Smooth muscle cell (in vitro differentiated cells): ENCODE data around the gene TMEM229A. TPM values are rescaled to one million over a fixed set of nuclear protein-coding genes. Genes with fewer than 3 reads are reported as not detected.

Experiments
- DNase-seq: peaks from one replicate; lab custom pipeline; 2025; ENCODE audit not compliant: unreplicated experiment; lab: John Stamatoyannopoulos, UW
- H2AFZ ChIP-seq: fragments of 200-600 bp; sonication (generic); 2 replicates; pipeline ENCODE4 v1.6.0; 2016; ENCODE audit warnings: antibody characterized with exemption, low read depth, mild to moderate bottlenecking
- H3F3A ChIP-seq: fragments of 200-600 bp; sonication (generic); 2 replicates; pipeline ENCODE4 v1.6.0; 2017; ENCODE audit warnings: antibody characterized with exemption, low read depth
- H3K27ac ChIP-seq: fragments of 200-600 bp; sonication (generic); 2 replicates; pipeline ENCODE4 v1.5.1; 2016; ENCODE audit warnings: low read depth, mild to moderate bottlenecking
- H3K27me3 ChIP-seq: fragments of 200-600 bp; sonication (generic); 2 replicates; pipeline ENCODE4 v1.6.1; 2016; ENCODE audit warnings: low read depth, mild to moderate bottlenecking
- H3K36me3 ChIP-seq: fragments of 200-600 bp; sonication (generic); 2 replicates; pipeline ENCODE4 v1.5.1; 2016; ENCODE audit warnings: low read depth
- H3K4me1 ChIP-seq: fragments of 200-600 bp; sonication (generic); 2 replicates; pipeline ENCODE4 v1.5.1; 2016; ENCODE audit warnings: low read depth
- H3K4me2 ChIP-seq: fragments of 200-600 bp; sonication (generic); 2 replicates; pipeline ENCODE4 v1.6.0; 2016; ENCODE audit warnings: mild to moderate bottlenecking
- H3K4me3 ChIP-seq: fragments of 200-600 bp; sonication (generic); 2 replicates; pipeline ENCODE4 v1.5.1; 2016; ENCODE audit warnings: mild to moderate bottlenecking
- H3K79me2 ChIP-seq: fragments of 200-600 bp; sonication (generic); 2 replicates; pipeline ENCODE4 v1.6.0; 2016; ENCODE audit warnings: low read depth, mild to moderate bottlenecking
- H3K9ac ChIP-seq: fragments of 200-600 bp; sonication (generic); 2 replicates; pipeline ENCODE4 v1.6.0; 2016; ENCODE audit warnings: low read depth
- H3K9me3 ChIP-seq: fragments of 200-600 bp; sonication (generic); replicated peaks from 2 replicates; pipeline ENCODE4 v1.5.1; 2016; ENCODE audit warnings: low read depth
- H4K20me1 ChIP-seq: fragments of 200-600 bp; sonication (generic); 2 replicates; pipeline ENCODE4 v1.6.0; 2016; ENCODE audit warnings: low read depth
- CTCF ChIP-seq: fragments of 200-600 bp; sonication (generic); IDR thresholded peaks from 2 replicates; pipeline ENCODE4 v1.5.1; 2017; ENCODE audit warnings: borderline replicate concordance, mild to moderate bottlenecking, antibody characterized with exemption; ENCODE audit not compliant: insufficient read depth, poor library complexity, severe bottlenecking
- WGBS: methylation state at CpG from one replicate; pipeline ENCODE4 v1.1.7; 2016; ENCODE audit warnings: low lambda C conversion rate; 5-methylcytosine and 5-hydroxymethylcytosine counted together
- polyA plus RNA-seq: library from polyadenylated mRNA; unstranded; fragments of >200 nt; fragmentation: Nextera tagmentation; extraction: Ambion mirVana; gene quantifications from 2 replicates; pipeline ENCODE4 v1.2.1, GENCODE V29; 2016
- total RNA-seq: library from RNA; depleted of rRNA; stranded (reverse); fragments of >200 nt; gene quantifications from 2 replicates; pipeline ENCODE4 v1.2.3, GENCODE V29; 2014

Gene TMEM229A
- total and polyA plus RNA-seq, 2 experiments from 2014 or later, result not detected

GRCh38 chr7:123999703-124000102, 33.2 kb downstream of the TMEM229A start:
- Histone ChIP-seq H2AFZ (no peak overlapping the region), H3F3A (no peaks in the 10 kb centered on the region), H3K4me3 (no peak overlapping the region), H3K9ac (no peak overlapping the region), H3K9me3 (no peaks in the 10 kb centered on the region), H3K4me1 (peaks cover 9% of the 10 kb centered on the region), H3K4me2 (no peak overlapping the region), H3K27me3 (no peaks in the 10 kb centered on the region), H4K20me1 (no peaks in the 10 kb centered on the region), H3K79me2 (no peaks in the 10 kb centered on the region), H3K36me3 (no peaks in the 10 kb centered on the region), H3K27ac (no peak overlapping the region)
- no peak for DNase-seq
- no peak for TF ChIP-seq CTCF
- WGBS, result 88% methylated on average over 3 of the region's 3 CpGs

GRCh38 chr7:123998921-123999320, 33.9 kb downstream of the TMEM229A start:
- no peak overlapping the region for H2AFZ ChIP-seq

GRCh38 chr7:123996327-123996625, 36.6 kb downstream of the TMEM229A start:
- H3K4me2 ChIP-seq, result no peak overlapping the region
- H3F3A ChIP-seq, result no peaks in the 10 kb centered on the region
- no peak for DNase-seq
- H3K9me3 ChIP-seq, result no peaks in the 10 kb centered on the region
- no peaks in the 10 kb centered on the region for H3K36me3 ChIP-seq
- WGBS, result 94% methylated on average over 6 of the region's 6 CpGs
- no peak overlapping the region for H3K4me3 ChIP-seq
- peaks cover 12% of the 10 kb centered on the region for H3K4me1 ChIP-seq
- no peaks in the 10 kb centered on the region for H3K79me2 ChIP-seq
- no peak overlapping the region for H3K27ac ChIP-seq
- H3K27me3 ChIP-seq, result no peaks in the 10 kb centered on the region
- H3K9ac ChIP-seq, result no peak overlapping the region
- H2AFZ ChIP-seq, result no peak overlapping the region
- no peaks in the 10 kb centered on the region for H4K20me1 ChIP-seq
- TF ChIP-seq CTCF, result no peak

More at GRCh38 chr7:123998921-123999320, 33.9 kb downstream of the TMEM229A start:
- H3K4me1 ChIP-seq, result peaks cover 12% of the 10 kb centered on the region
- H3K27me3 ChIP-seq, result no peaks in the 10 kb centered on the region
- no peaks in the 10 kb centered on the region for H3K9me3 ChIP-seq
- no peak overlapping the region for H3K4me3 ChIP-seq
- H3K27ac ChIP-seq, result no peak overlapping the region
- H3K79me2 ChIP-seq, result no peaks in the 10 kb centered on the region
- no peak for TF ChIP-seq CTCF
- WGBS, result 87% methylated on average over 5 of the region's 5 CpGs
- no peak for DNase-seq
- no peaks in the 10 kb centered on the region for H3F3A ChIP-seq
- no peaks in the 10 kb centered on the region for H4K20me1 ChIP-seq
- no peak overlapping the region for H3K4me2 ChIP-seq
- no peaks in the 10 kb centered on the region for H3K36me3 ChIP-seq
- H3K9ac ChIP-seq, result no peak overlapping the region

- H3K9me3 ChIP-seq, result no peaks in the 10 kb centered on the region
- TF ChIP-seq CTCF, result no peak
- H4K20me1 ChIP-seq, result no peaks in the 10 kb centered on the region
- H3F3A ChIP-seq, result no peaks in the 10 kb centered on the region
- H3K79me2 ChIP-seq, result no peaks in the 10 kb centered on the region
- DNase-seq, result no peak
- H3K27ac ChIP-seq, result no peak overlapping the region
- H3K27me3 ChIP-seq, result no peaks in the 10 kb centered on the region
- H2AFZ ChIP-seq, result no peak overlapping the region
- H3K4me3 ChIP-seq, result no peak overlapping the region
- no peak overlapping the region for H3K4me2 ChIP-seq
- H3K4me1 ChIP-seq, result peaks cover 12% of the 10 kb centered on the region
- H3K36me3 ChIP-seq, result no peaks in the 10 kb centered on the region
- H3K9ac ChIP-seq, result no peak overlapping the region
- WGBS, result 90% methylated on average over 10 of the region's 10 CpGs
Measured at GRCh38 chr7:123995617-123996326, 37.1 kb downstream of the TMEM229A start.
